Prostate gland (tissue), 2 donors: ENCODE results near the gene KIF9. TPM values are rescaled to one million over a fixed set of nuclear protein-coding genes. Genes with fewer than 3 reads are reported as not detected.

Experiments used
- DNase-seq: peaks from one replicate; pipeline ENCODE4 v3.0.0-alpha.2; 2019; ENCODE audit warnings: low spot score
- H3K27ac ChIP-seq, 2 donors: fragments of 200-600 bp; sonication (generic); 2 replicates each; pipeline ENCODE4 v1.5.1; 2017 to 2019
- H3K27me3 ChIP-seq: fragments of 200-600 bp; sonication (generic); replicated peaks from 2 replicates; pipeline ENCODE4 v1.5.1; 2019; ENCODE audit not compliant: insufficient read depth
- H3K36me3 ChIP-seq, 2 donors: fragments of 200-600 bp; sonication (generic); 1 replicate in 1 of 2; 2 replicates in 1 of 2; pipeline versions ENCODE4 v1.5.1 to v1.8.1; 2017 to 2019
- H3K4me1 ChIP-seq: fragments of 200-600 bp; sonication (generic); replicated peaks from 2 replicates; pipeline ENCODE4 v1.5.1; 2019
- H3K4me3 ChIP-seq, 2 donors: fragments of 200-600 bp; sonication (generic); 2 replicates each; pipeline ENCODE4 v1.5.1; 2017 to 2019
- H3K9me3 ChIP-seq: fragments of 200-600 bp; sonication (generic); 2 replicates; pipeline ENCODE4 v1.5.1; 2017
- CTCF ChIP-seq, 4 experiments: fragments of 200-600 bp in 2 of 4; fragments of 450-650 bp in 2 of 4; sonication (generic) in 2 of 4; IDR thresholded peaks; 1 replicate in 3 of 4; 2 replicates in 1 of 4; pipeline ENCODE4 v1.5.1; 2016 to 2019; ENCODE audit warnings: antibody characterized with exemption in 4 of 4, mild to moderate bottlenecking in 2 of 4, moderate library complexity in 2 of 4
- POLR2A ChIP-seq: fragments of 450-650 bp; IDR thresholded peaks from one replicate; pipeline ENCODE4 v1.6.1; 2016; ENCODE audit warnings: antibody characterized with exemption, mild to moderate bottlenecking
- POLR2AphosphoS5 ChIP-seq: sonication (generic); formaldehyde crosslinking; IDR thresholded peaks from one replicate; pipeline ENCODE4 v1.6.1; 2017; ENCODE audit warnings: antibody characterized with exemption
- WGBS: methylation state at CpG from one replicate; pipeline ENCODE4 v1.1.5; 2018; 5-methylcytosine and 5-hydroxymethylcytosine counted together
- intact Hi-C: fragments of 100-400 bp; cut with DNase I; formaldehyde crosslinking; loops from one replicate; pipeline ENCODE4 v1.14.2; 2022
- total RNA-seq, 2 donors: library from RNA; depleted of rRNA; stranded (reverse); fragments of >200 nt; gene quantifications; one replicate each; pipeline ENCODE4 v1.1.0, GENCODE V29; 2016

The KIF9 gene
- total RNA-seq, 2 donors from 2014 or later, result 14.3 to 17.5 TPM

- Histone ChIP-seq H3K27ac (no peak overlapping the region), H3K9me3 (no peaks in the 10 kb centered on the region), H3K27me3 (no peaks in the 10 kb centered on the region), H3K4me1 (no peaks in the 10 kb centered on the region), H3K4me3 (no peak overlapping the region), H3K36me3 (no peaks in the 10 kb centered on the region)
- intact Hi-C loops, result loop anchor here (5.0 kb wide), 1 partner anchor 118 kb away; the partner anchor contains the start of gene SETD2
- WGBS, result 94% methylated on average over 5 of the region's 5 CpGs
- TF ChIP-seq CTCF (IDR thresholded peaks at IDR 0.05), result no peak
- TF ChIP-seq POLR2AphosphoS5, result no peak
- TF ChIP-seq POLR2A, result no peak
- no peak for DNase-seq
Observed at GRCh38 chr3:47280519-47280918, 2.1 kb downstream of the KIF9 start.

- 82% methylated on average over 4 of the region's 4 CpGs for WGBS
- intact Hi-C loops, result no loop called here
- DNase-seq, result no peak
- no peaks in the 10 kb centered on the region for H3K9me3 ChIP-seq
- H3K27ac ChIP-seq, result no peak overlapping the region
- no peaks in the 10 kb centered on the region for H3K27me3 ChIP-seq
- H3K4me3 ChIP-seq, result no peak overlapping the region
- no peaks in the 10 kb centered on the region for H3K4me1 ChIP-seq
- TF ChIP-seq CTCF (IDR thresholded peaks at IDR 0.05), result no peak
- no peak for TF ChIP-seq POLR2AphosphoS5
- TF ChIP-seq POLR2A, result no peak
- H3K36me3 ChIP-seq, result no peaks in the 10 kb centered on the region
Observed at GRCh38 chr3:47276558-47276957, 6.0 kb downstream of the KIF9 start.

- Histone ChIP-seq H3K27me3 (no peaks in the 10 kb centered on the region), H3K27ac (no peak overlapping the region), H3K36me3 (no peaks in the 10 kb centered on the region), H3K4me1 (no peaks in the 10 kb centered on the region), H3K4me3 (no peak overlapping the region), H3K9me3 (no peaks in the 10 kb centered on the region)
- DNase-seq, result no peak
- TF ChIP-seq CTCF (IDR thresholded peaks at IDR 0.05), result no peak
- TF ChIP-seq POLR2AphosphoS5, result no peak
- TF ChIP-seq POLR2A, result no peak
- intact Hi-C loops, result no loop called here
- 96% methylated on average over 2 of the region's 2 CpGs for WGBS
Observed at GRCh38 chr3:47274652-47275051, 7.9 kb downstream of the KIF9 start.

GRCh38 chr3:47273564-47273963, 9.0 kb downstream of the KIF9 start:
- no peaks in the 10 kb centered on the region for H3K27me3 ChIP-seq

GRCh38 chr3:47270526-47270925, 12.1 kb downstream of the KIF9 start:
- Histone ChIP-seq H3K4me3 (no peak overlapping the region), H3K36me3 (no peaks in the 10 kb centered on the region), H3K27me3 (no peaks in the 10 kb centered on the region), H3K4me1 (no peaks in the 10 kb centered on the region), H3K27ac (no peak overlapping the region), H3K9me3 (no peaks in the 10 kb centered on the region)
- no peak for DNase-seq
- intact Hi-C loops, result no loop called here
- TF ChIP-seq POLR2AphosphoS5, result no peak
- no peak for TF ChIP-seq CTCF (IDR thresholded peaks at IDR 0.05)
- WGBS, result 96% methylated on average over 4 of the region's 4 CpGs

More at GRCh38 chr3:47273564-47273963, 9.0 kb downstream of the KIF9 start:
- no peak for TF ChIP-seq POLR2A
- TF ChIP-seq POLR2AphosphoS5, result no peak
- no peak for DNase-seq
- no peaks in the 10 kb centered on the region for H3K36me3 ChIP-seq
- H3K4me1 ChIP-seq, result no peaks in the 10 kb centered on the region
- intact Hi-C loops, result no loop called here
- no peak overlapping the region for H3K27ac ChIP-seq
- no peak overlapping the region for H3K4me3 ChIP-seq
- WGBS, result 88% methylated on average over 5 of the region's 5 CpGs
- H3K9me3 ChIP-seq, result no peaks in the 10 kb centered on the region
